KMS-11 (cell line): ENCODE data around the gene GPRIN2.
"Not testable (repeated sequence)": the region's sequence is repeated elsewhere in the genome, so short reads cannot be mapped to it uniquely, and the experiment has no call there.

Source experiments
- H2AFZ ChIP-seq: fragments of 200-600 bp; sonication (generic); 2 replicates; pipeline ENCODE4 v1.6.1; 2016; ENCODE audit warnings: antibody characterized with exemption, mixed run types, low read depth
- H3K27ac ChIP-seq: fragments of 200-600 bp; sonication (generic); 2 replicates; pipeline ENCODE4 v1.6.1; 2016; ENCODE audit warnings: mild to moderate bottlenecking, mixed run types
- H3K27me3 ChIP-seq: fragments of 200-600 bp; sonication (generic); 2 replicates; pipeline ENCODE4 v1.6.1; 2017; ENCODE audit warnings: mild to moderate bottlenecking, low read depth, mixed run types, moderate library complexity; ENCODE audit not compliant: insufficient read depth
- H3K36me3 ChIP-seq: fragments of 200-600 bp; sonication (generic); 2 replicates; pipeline ENCODE4 v1.6.1; 2017; ENCODE audit warnings: mild to moderate bottlenecking, mixed run types; ENCODE audit not compliant: insufficient read depth
- H3K4me1 ChIP-seq: fragments of 200-600 bp; sonication (generic); 2 replicates; pipeline ENCODE4 v1.6.1; 2016; ENCODE audit warnings: mild to moderate bottlenecking, low read depth, mixed run types; ENCODE audit not compliant: poor library complexity, severe bottlenecking
- H3K4me2 ChIP-seq: fragments of 200-600 bp; sonication (generic); 2 replicates; pipeline ENCODE4 v1.7.0; 2016; ENCODE audit warnings: mild to moderate bottlenecking, mixed run types
- H3K4me3 ChIP-seq: fragments of 200-600 bp; sonication (generic); IDR thresholded peaks from 2 replicates; pipeline ENCODE4 v1.6.1; 2017; ENCODE audit warnings: low read depth, low read length, mixed read lengths; ENCODE audit not compliant: insufficient read depth
- H3K79me2 ChIP-seq: fragments of 200-600 bp; sonication (generic); 2 replicates; pipeline ENCODE4 v1.6.1; 2016; ENCODE audit warnings: low read depth, mixed run types; ENCODE audit not compliant: insufficient read depth
- H3K9ac ChIP-seq: fragments of 200-600 bp; sonication (generic); 2 replicates; pipeline ENCODE4 v1.6.1; 2016; ENCODE audit warnings: mild to moderate bottlenecking, mixed run types
- H4K20me1 ChIP-seq: fragments of 200-600 bp; sonication (generic); 2 replicates; pipeline ENCODE4 v1.6.1; 2016; ENCODE audit warnings: mild to moderate bottlenecking, mixed run types; ENCODE audit not compliant: insufficient read depth
- CTCF ChIP-seq: fragments of 200-600 bp; sonication (generic); conservative IDR thresholded peaks from 2 replicates; pipeline ENCODE4 v1.6.1; 2017; ENCODE audit warnings: low read depth, mild to moderate bottlenecking, antibody characterized with exemption, low read length, moderate library complexity, mixed read lengths

Gene GPRIN2

GRCh38 chr10:46530249-46531186 is 25.9 kb downstream of the GPRIN2 start:
- Histone ChIP-seq H3K27me3 (no peaks in the 10 kb centered on the region), H3K9ac (no peak overlapping the region), H3K4me1 (no peaks in the 10 kb centered on the region), H3K36me3 (no peaks in the 10 kb centered on the region), H3K4me2 (no peak overlapping the region), H3K27ac (no peak overlapping the region), H3K4me3 (no peak overlapping the region), H2AFZ (no peak overlapping the region), H4K20me1 (no peaks in the 10 kb centered on the region), H3K79me2 (no peaks in the 10 kb centered on the region)
- no peak for TF ChIP-seq CTCF

GRCh38 chr10:46529742-46530141 is 26.7 kb downstream of the GPRIN2 start:
- H3K79me2 ChIP-seq, H3K36me3 ChIP-seq, H2AFZ ChIP-seq, H4K20me1 ChIP-seq, H3K27me3 ChIP-seq, H3K4me1 ChIP-seq, H3K27ac ChIP-seq, H3K9ac ChIP-seq, H3K4me2 ChIP-seq, H3K4me3 ChIP-seq: not testable (repeated sequence)

GRCh38 chr10:46528675-46529615 is 27.5 kb downstream of the GPRIN2 start:
- no peak overlapping the region for H3K4me3 ChIP-seq
- no peaks in the 10 kb centered on the region for H3K27me3 ChIP-seq
- H2AFZ ChIP-seq = no peak overlapping the region
- TF ChIP-seq CTCF = no peak
- no peaks in the 10 kb centered on the region for H3K36me3 ChIP-seq
- H4K20me1 ChIP-seq = no peaks in the 10 kb centered on the region
- no peaks in the 10 kb centered on the region for H3K4me1 ChIP-seq
- H3K4me2 ChIP-seq = no peak overlapping the region
- no peak overlapping the region for H3K27ac ChIP-seq
- H3K9ac ChIP-seq = no peak overlapping the region
- H3K79me2 ChIP-seq = no peaks in the 10 kb centered on the region

- Histone ChIP-seq H2AFZ (no peak overlapping the region), H3K4me3 (no peak overlapping the region), H3K79me2 (no peaks in the 10 kb centered on the region), H3K27me3 (no peaks in the 10 kb centered on the region), H3K4me1 (no peaks in the 10 kb centered on the region), H3K4me2 (no peak overlapping the region), H3K36me3 (no peaks in the 10 kb centered on the region), H3K9ac (no peak overlapping the region), H4K20me1 (no peaks in the 10 kb centered on the region), H3K27ac (no peak overlapping the region)
- TF ChIP-seq CTCF = no peak
Observed at GRCh38 chr10:46528171-46528671, 28.2 kb downstream of the GPRIN2 start.
